HG03139 (cell line): Measurements from ENCODE around the gene CASP2.

Experiments used
- ATAC-seq: cut with Tn5 transposase; IDR thresholded peaks from one replicate; pipeline ENCODE4 v1.9.1; 2021; ENCODE audit not compliant: unreplicated experiment

Gene CASP2

DNA sequence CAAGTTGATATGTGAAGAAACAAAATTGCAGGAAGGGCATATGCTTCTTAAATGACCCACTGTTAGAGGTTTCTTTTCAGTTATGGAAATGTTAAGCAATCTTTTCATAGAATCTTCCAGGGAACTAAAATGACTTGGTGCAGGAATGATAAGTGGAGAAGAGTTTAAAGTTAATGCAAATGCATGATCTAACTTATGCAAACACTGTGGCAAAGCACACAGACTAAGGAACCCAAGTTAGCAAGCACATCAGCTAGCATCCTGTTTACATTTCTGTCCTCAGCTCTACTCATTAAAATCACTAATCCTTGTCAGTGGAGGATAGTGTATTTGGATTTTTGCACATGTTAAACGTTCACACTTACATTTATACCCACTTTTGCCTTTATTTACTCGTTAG, 37.1 kb downstream of the CASP2 start:
- no peak for ATAC-seq

DNA sequence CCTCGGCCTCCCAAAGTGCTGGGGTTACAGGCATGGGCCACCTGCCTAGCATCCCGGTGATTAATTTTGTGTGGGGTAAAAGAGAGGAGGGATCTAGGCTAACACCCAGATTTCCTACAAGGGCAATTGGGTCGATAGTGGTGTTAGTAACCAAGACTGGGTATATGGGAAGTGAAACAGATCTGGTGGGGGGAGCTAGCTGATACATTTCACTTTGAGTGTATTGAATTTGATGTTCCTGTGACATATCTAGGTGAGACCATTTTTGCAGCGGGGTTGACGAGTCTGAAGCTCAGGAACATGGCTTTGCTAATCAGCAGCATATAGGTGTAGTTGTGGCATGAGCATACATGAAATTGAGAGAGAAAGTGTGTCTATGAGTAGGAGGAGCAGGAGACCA, 39.8 kb downstream of the CASP2 start:
- ATAC-seq = no peak

DNA sequence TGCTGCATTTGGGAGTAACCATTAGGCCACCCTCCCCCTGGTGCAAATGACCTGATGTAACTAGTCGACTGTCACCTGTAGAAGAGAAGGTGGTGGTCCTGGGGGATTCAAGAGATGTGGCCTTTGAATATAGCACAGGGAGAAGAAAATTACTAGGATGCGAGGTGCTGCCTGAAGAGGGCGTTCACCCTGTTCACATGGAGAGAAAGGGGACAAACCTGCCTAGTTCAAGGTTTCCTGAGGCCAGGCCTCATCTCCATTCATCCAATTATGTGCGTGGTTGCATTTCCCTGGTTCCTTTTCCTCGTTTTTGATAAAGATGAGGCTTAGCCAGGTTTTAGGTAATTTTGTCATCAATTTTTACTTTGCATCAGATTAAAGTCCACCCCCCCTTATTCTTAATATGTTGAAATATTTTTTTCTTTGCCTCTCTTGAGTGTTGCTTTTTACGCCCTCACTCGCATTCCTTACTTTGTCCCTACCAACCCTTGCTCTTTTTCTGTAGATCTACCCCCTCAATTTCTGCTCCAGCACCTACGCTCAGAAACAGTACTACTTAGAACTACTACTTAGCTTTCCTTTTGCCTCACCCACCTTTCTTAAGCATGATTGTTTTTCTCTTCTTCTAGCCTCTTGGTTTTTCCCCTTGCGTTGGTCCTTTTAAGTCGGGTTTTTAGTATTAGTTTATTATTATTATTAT, 41.5 kb downstream of the CASP2 start:
- ATAC-seq = no peak

DNA sequence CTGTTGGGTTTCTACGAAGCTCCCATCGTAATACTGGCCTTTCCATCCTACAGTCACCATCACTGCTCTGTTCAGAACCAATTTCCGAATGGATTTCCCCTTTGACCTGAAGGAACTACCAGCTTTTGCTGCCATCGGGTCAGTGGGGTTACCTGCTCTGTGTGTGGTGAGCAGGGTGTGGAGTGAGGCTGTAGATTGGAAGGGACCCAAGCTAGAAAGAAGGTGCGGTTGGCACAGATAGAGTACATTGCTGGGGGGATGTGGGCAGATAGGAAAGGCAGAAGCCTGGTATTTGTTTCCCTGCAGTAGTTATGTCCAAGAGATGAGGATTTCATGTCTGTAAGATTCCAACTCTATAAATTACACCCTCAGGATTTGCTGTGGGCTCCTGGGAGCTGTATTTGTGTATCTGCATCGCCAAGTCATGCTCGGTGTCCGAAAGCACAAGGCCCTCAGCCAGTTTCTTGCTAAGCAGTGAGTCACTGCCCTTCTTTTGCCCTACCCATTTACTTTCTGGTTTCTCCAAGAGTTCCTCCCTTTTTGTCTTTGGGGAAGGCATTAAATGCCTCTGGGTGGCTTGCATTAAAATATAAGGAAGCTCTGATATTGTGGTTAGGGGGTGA, 43.1 kb downstream of the CASP2 start:
- ATAC-seq = no peak

DNA sequence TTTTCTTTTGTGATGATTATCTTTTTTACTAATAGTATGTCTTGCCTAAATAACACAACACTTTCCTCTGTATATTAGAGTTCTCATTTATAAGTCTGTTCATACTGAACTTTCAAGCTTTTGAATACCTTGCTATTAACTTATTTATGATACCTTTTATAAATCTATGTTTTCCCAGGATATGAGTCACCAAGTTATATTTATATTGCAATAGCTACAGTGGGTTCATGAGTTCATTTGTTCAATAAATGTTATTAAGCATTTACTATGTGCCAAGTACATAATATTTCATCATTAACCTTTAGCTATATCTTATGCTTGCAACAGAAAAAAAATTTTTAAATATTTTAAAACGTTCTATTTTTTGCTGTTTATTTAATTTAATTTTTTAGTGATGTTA, 46.1 kb downstream of the CASP2 start:
- no peak for ATAC-seq

DNA sequence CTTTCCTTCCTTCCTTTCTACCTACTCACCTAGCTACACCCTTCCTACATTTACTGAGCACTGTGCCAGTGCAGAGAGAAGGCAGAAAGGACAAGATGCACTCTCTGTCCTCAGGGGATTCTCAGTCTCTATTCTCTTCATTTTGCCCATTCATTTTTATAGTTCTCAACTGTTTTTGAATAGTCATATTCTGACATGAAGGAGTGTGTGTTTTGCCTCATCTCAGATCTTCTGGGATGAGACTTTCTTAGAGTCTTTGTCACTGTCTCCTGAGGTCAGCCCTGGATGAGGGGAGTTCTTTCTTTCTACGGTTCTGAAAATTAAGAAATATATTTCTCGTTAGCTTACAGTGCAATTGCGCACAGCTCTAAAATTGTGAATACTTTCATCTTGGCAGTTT, 49.1 kb downstream of the CASP2 start:
- no peak for ATAC-seq

DNA sequence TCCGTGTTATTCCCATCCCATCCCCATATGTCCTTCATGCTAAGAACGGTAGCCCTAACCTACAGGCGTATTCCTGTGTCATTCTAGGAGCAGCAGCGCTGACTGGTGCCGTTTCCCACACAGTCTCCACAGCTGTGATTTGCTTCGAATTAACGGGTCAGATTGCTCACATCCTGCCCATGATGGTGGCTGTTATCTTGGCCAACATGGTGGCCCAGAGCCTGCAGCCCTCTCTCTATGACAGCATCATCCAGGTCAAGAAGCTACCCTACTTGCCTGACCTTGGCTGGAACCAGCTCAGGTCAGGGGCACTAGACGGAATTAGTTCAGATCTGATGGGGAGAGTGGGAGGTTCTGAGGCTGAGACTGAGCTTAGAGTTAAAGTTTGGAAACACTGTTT, 53.7 kb downstream of the CASP2 start:
- ATAC-seq = no peak

DNA sequence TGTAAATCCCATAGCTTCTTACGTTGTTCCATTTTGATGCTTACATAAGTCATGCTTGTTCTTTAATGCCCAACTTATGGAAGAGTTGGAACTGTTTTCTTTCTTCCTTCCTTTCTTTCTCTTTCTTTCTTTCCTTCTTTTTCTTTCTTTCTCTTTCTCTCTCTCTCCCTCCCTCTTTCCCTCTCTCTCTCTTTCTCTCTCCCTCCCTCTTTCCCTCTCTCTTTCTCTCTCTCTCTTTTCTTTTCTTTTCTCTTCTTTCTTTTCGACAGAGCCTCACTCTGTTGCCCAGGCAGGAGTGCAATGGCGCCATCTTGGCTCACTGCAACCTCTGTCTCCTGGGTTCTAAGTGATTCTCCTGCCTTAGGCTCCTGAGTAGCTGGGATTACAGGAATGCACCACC, 55.4 kb downstream of the CASP2 start:
- no peak for ATAC-seq

DNA sequence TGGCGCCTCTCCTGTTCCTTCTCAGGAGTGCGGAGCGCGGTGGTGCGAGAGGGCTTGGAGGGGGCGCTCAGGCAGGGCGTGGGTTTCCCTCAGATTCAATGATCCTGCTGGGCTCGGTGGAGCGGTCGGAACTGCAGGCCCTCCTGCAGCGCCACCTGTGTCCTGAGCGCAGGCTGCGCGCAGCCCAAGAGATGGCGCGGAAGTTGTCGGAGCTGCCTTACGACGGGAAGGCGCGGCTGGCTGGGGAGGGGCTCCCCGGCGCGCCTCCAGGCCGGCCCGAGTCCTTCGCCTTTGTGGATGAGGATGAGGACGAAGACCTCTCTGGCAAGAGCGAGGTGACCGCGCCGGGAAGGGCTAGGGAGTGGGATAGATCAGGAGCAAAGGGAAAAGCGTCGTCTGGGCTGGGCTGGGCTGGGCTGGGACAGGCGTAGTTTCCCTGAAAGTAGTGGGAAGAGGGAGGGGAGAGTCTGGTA, 57.3 kb downstream of the CASP2 start:
- no peak for ATAC-seq

DNA sequence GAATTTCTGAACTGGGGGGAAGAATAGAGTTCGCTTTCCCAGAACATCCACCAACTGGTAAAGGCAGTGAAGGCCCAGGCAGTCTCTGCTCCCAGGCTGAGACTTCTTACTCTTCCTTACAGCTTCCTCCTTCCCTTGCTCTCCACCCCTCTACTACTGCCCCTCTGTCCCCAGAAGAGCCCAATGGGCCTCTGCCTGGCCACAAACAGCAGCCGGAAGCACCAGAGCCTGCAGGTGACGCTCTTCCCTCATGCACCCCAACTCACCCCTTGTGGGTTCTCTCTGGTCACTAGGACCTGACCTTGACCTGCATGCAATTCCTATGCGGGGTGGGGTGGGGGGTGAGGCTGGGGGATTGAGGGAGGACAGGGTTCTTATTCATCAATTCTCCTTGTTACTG, 57.9 kb downstream of the CASP2 start:
- ATAC-seq = no peak

DNA sequence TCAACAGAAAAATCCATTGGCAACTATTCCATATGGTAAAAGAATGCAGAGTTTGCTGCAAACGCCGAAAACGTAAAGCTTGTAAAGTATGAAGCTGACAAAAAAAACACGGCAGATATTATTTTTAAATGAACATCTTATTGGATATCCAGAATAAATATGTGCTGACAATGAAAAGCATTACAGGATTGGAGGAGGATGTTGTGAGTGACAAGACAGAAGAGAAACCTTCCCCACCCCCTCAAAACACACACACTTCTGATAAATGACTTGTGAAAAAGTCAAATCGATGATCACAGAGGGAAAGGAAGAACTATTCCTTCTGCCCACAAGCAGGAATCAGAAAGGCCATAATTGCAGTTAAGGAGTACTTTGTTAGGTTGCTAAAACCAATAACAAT, 59.8 kb downstream of the CASP2 start:
- ATAC-seq = no peak

DNA sequence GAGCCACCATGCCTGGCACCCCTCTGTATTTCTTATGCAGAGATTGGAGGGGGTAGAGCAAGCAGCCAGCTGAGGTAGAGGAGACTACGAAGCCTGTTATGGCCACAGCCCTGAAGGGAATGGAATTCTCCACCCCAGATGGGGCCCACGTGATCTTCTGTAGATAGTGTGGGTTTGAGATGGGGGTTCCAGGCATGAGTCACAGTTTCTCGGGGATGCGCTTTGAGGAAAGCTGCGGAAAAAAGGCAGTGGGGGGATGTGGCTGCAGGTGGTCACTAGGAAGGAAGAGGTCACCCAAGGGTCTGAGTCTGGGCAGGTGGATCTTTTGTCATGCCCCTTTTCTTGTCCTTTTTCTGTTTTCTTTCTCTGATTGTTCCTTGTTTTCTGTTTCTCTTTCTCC, 62.9 kb downstream of the CASP2 start:
- no peak for ATAC-seq

DNA sequence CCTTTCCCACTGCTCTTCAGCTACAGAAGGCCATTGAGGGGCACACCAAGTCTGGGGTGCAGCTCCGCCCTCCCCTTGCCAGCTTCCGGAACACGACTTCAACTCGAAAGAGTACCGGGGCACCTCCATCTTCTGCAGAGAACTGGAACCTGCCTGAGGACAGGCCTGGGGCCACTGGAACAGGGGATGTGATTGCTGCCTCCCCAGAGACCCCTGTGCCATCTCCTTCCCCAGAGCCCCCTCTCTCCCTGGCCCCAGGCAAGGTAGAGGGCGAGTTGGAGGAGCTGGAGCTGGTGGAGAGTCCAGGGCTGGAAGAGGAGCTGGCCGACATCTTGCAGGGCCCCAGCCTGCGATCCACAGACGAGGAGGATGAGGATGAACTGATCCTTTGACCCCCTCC, 63.4 kb downstream of the CASP2 start:
- no peak for ATAC-seq

DNA sequence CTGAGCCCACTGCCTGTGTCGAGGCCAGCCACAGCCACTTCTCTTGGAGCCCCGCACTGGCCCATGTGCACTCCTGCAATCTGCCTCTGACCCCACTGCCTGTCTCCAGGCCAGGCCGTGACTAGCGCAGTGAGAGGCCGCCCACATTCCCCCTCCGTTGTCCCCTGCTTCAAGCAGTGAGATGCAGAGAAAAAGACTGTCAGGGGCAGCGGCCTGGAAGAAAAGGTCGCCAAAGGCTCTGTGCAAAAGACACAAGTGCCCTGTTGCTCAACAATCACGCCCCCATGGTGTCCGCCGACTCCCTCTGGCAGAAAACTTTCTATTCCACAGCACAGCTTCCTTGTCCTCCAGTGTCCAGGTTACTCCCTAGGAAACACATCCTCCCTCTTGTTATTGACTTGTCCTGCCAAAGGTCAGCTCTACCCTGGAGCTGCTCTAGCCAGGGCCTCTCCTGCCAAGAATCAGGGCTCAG, 64.4 kb downstream of the CASP2 start:
- no peak for ATAC-seq

DNA sequence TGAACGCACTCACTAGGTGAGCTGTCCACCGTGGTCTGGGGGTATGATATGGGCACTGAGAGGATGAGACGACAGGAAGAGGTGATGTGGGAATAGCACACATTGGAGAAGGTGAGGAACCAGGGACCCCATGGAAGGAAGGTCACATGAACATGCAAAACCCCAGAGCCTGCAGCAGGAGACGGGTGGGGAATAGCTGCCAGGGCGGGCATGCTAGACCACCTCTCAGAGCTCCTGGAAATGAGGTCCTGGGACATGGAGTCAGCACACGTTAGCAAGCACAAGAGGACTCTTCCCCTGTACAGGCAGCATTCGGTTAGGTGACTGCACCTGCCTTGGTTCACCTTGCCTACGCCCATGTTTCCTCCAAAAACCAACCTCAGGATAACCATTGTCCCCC, 66.2 kb downstream of the CASP2 start:
- ATAC-seq = no peak

DNA sequence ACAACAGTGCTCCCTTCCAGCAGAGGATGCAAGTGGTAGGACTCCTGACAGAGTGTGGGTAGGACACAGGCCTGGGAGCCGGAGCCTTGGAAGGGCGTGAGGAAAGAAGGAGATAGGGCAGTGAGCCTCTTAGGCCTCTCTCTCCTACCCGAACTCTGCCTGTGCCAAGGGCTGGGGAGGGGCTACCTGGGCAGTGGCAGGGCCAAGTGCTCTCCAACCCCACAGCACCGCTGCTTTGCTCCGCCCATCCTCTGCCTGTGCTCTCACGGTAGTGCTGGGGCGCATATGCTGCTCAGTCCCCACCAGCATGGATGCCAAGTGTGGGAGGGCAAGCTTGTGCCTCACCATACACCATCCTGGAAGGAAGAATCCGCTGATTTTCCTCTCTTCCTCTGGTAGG, 66.8 kb downstream of the CASP2 start:
- no peak for ATAC-seq

DNA sequence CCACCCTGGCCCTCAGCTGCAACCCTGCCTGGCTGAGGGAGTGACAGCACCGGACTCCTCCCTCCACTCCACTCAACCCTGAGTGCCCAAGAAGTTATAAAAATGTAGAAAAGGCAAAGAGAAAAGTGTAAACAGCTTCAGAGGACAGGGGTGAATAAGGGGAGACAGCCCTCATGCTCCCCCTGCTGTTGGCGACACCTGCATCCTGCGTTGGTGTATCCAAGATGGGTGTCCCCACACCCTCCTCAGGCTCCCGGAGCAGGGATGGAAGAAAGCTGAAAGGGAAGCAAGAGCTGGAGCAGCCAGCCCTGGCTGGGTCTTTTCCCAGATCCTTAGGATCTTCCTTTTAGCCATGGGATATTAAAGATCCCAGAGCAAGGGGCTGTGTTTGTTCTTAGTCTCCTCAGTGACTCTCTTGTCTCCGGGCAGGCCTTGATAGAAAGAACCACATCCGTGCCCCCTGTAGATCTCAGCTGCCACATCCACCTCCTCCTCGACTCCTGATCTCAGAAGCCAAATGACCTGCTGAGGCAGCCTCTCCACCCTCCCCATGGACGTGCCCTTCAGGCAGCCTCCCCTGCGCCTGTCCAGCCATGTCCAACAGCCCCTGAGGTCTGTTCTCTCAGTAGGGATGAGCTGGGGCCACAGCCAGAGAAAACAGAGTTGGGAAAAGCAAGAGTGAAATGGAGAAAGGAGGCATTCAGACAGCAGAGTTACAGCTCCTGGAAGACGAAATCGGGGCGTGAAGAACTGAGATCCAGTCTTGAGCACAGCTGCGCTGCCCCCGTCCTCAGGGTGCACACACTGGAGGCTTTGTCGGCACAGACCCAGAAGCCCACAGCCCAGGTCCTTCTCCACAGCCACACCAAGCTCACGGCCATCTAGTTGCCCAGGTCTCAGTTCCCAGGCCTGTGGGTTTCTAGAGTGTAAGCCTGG, 67.6 kb downstream of the CASP2 start:
- ATAC-seq = no peak

DNA sequence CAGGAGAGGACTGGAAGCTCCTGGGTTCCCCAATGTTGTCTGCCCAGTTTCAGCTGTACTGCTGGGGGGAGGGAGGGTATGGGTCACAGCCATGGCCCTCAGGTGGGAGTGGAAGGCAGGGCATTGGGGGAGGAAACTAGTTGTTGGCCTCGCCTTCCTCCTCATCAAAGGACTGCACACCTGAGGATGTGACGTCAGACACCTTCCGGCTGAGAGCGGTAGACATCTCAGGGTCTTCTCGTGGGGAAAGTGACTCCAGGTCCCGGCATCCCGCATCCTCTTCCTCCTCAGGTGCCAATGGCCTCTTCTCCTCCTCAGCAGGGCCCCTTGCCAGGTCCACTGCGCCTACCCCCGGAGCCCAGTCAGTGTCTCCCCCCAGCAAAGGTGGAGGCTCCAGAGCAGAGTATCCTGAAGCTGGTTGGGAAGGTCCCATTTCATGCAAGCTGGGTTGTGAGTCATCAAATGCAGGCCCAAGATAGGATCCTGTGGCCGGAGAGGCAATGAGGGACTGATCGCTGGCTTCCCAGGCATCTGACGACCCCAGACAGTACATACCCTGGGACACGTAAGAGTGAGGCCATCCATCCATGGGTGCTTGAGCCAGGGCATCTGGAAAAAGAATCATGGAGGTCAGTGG, 68.4 kb downstream of the CASP2 start:
- ATAC-seq = no peak
